H1 (cell line): ENCODE measurements around the gene RASAL1. TPM values are rescaled to one million over a fixed set of nuclear protein-coding genes. Genes with fewer than 3 reads are reported as not detected.

Experiments
- CTCF ChIA-PET: fragments of 300-600 bp; sonication (Branson Sonifier 250); formaldehyde crosslinking; loops from one replicate; lab custom pipeline; 2021; ENCODE audit not compliant: partially characterized antibody; lab: Charles Lee
- POLR2A ChIA-PET: fragments of 300-600 bp; sonication (Branson Sonifier 250); formaldehyde crosslinking; loops from one replicate; lab custom pipeline; 2021; ENCODE audit warnings: inconsistent platforms; ENCODE audit not compliant: partially characterized antibody; lab: Charles Lee
- DNase-seq, 2 experiments: peaks; one replicate each; pipeline versions ENCODE4 v3.0.0 to v3.0.0-alpha.2; 2010 to 2022; ENCODE audit warnings: low spot score in 2 of 2, low read depth in 1 of 2, mixed read lengths in 1 of 2
- FAIRE-seq: peaks from 2 replicates; lab custom pipeline; 2011; peaks lifted over from hg19 to GRCh38; lab: Jason Lieb, UNC
- H2AFZ ChIP-seq: 2 replicates; pipeline ENCODE4 v1.8.1; 2012; ENCODE audit warnings: low read length, inconsistent platforms
- H2AK5ac ChIP-seq: 2 replicates; pipeline ENCODE4 v1.6.1; 2013; ENCODE audit warnings: low read depth, low read length
- H2BK120ac ChIP-seq: replicated peaks from 2 replicates; pipeline ENCODE3; 2013; ENCODE audit warnings: low read depth, low read length, inconsistent platforms
- H2BK12ac ChIP-seq: 2 replicates; pipeline ENCODE4 v1.6.1; 2013; ENCODE audit warnings: low read depth, low read length
- H2BK15ac ChIP-seq: 2 replicates; pipeline ENCODE4 v1.6.1; 2013; ENCODE audit warnings: low read length
- H2BK20ac ChIP-seq: 2 replicates; pipeline ENCODE4 v1.6.1; 2013; ENCODE audit warnings: low read length
- H2BK5ac ChIP-seq: 2 replicates; pipeline ENCODE4 v1.6.1; 2013; ENCODE audit warnings: low read depth, low read length
- H3K14ac ChIP-seq: 2 replicates; pipeline ENCODE4 v1.6.1; 2013; ENCODE audit warnings: inconsistent platforms; ENCODE audit not compliant: insufficient read length
- H3K18ac ChIP-seq: 2 replicates; pipeline ENCODE4 v1.6.1; 2013; ENCODE audit warnings: low read length; ENCODE audit errors: extremely low read depth
- H3K23ac ChIP-seq: 2 replicates; pipeline ENCODE4 v1.6.1; 2013; ENCODE audit warnings: inconsistent platforms; ENCODE audit not compliant: insufficient read length
- H3K23me2 ChIP-seq: 2 replicates; pipeline ENCODE4 v1.6.1; 2013; ENCODE audit warnings: low read depth, low read length
- H3K27ac ChIP-seq: 2 replicates; pipeline ENCODE4 v1.6.1; 2011; ENCODE audit warnings: low read depth, low read length, inconsistent platforms
- H3K27me3 ChIP-seq, 4 experiments: replicated peaks in 1 of 4; 1 replicate in 1 of 4; 2 replicates in 3 of 4; pipeline versions ENCODE4 v1.6.1 to v1.8.1; 2011 to 2013; ENCODE audit warnings: low read length in 3 of 4, mild to moderate bottlenecking in 3 of 4, inconsistent platforms in 2 of 4, mixed read lengths in 2 of 4, moderate library complexity in 1 of 4; ENCODE audit not compliant: control insufficient read depth in 3 of 4, insufficient read depth in 3 of 4; ENCODE audit errors: extremely low read depth in 1 of 4
- H3K36me3 ChIP-seq, 4 experiments: 2 replicates each; pipeline versions ENCODE4 v1.6.1 to v1.8.1; 2011 to 2013; ENCODE audit warnings: mild to moderate bottlenecking in 4 of 4, low read length in 3 of 4, moderate library complexity in 2 of 4, control low read depth in 1 of 4, inconsistent platforms in 1 of 4; ENCODE audit not compliant: insufficient read depth in 4 of 4, control insufficient read depth in 2 of 4
- H3K4ac ChIP-seq: replicated peaks from 2 replicates; pipeline ENCODE3; 2013; ENCODE audit warnings: low read length, low read depth, mixed read lengths, inconsistent platforms; ENCODE audit not compliant: insufficient read length
- H3K4me1 ChIP-seq, 4 experiments: replicated peaks in 1 of 4; 1 replicate in 1 of 4; 2 replicates in 3 of 4; pipeline versions ENCODE4 v1.6.1 to v1.8.1; 2011 to 2013; ENCODE audit warnings: low read length in 3 of 4, inconsistent platforms in 2 of 4, mixed read lengths in 1 of 4; ENCODE audit not compliant: insufficient read depth in 4 of 4, control insufficient read depth in 3 of 4
- H3K4me2 ChIP-seq, 2 experiments: 2 replicates each; pipeline versions ENCODE4 v1.6.1 to v1.8.1; 2011 to 2013; ENCODE audit warnings: low read depth in 2 of 2, low read length in 2 of 2, control low read depth in 1 of 2, inconsistent platforms in 1 of 2, mild to moderate bottlenecking in 1 of 2; ENCODE audit not compliant: insufficient read depth in 1 of 2
- H3K4me3 ChIP-seq, 4 experiments: fragments of 200-600, 300-600 bp in 1 of 4; sonication (generic), shearing (Covaris generic), sonication (Bioruptor Twin) in 1 of 4; 2 replicates each; pipeline versions ENCODE4 v1.5.1 to v1.8.1; 2011 to 2016; ENCODE audit warnings: low read length in 4 of 4, low read depth in 3 of 4, control low read depth in 2 of 4, inconsistent platforms in 2 of 4, mild to moderate bottlenecking in 2 of 4, mixed read lengths in 1 of 4, moderate library complexity in 1 of 4; ENCODE audit not compliant: insufficient read depth in 2 of 4; ENCODE audit errors: extremely low read depth in 1 of 4
- H3K56ac ChIP-seq: replicated peaks from 2 replicates; pipeline ENCODE3; 2013; ENCODE audit warnings: low read depth, mild to moderate bottlenecking, mixed read lengths, low read length, inconsistent platforms; ENCODE audit not compliant: insufficient read length
- H3K79me1 ChIP-seq: 2 replicates; pipeline ENCODE4 v1.6.1; 2013; ENCODE audit warnings: low read depth, low read length, control low read depth
- H3K79me2 ChIP-seq, 2 experiments: 2 replicates each; pipeline versions ENCODE4 v1.6.1 to v1.8.1; 2012 to 2013; ENCODE audit warnings: low read length in 2 of 2, mild to moderate bottlenecking in 2 of 2, inconsistent platforms in 1 of 2; ENCODE audit not compliant: insufficient read depth in 2 of 2, control insufficient read depth in 1 of 2
- H3K9ac ChIP-seq, 4 experiments: replicated peaks in 1 of 4; 1 replicate in 1 of 4; 2 replicates in 3 of 4; pipeline versions ENCODE4 v1.6.1 to v1.8.1; 2011 to 2013; ENCODE audit warnings: low read depth in 3 of 4, low read length in 3 of 4, control low read depth in 2 of 4, mild to moderate bottlenecking in 2 of 4, moderate library complexity in 2 of 4, inconsistent platforms in 1 of 4; ENCODE audit errors: extremely low read depth in 1 of 4
- H3K9me3 ChIP-seq, 2 experiments: 2 replicates each; pipeline versions ENCODE4 v1.6.1 to v1.8.1; 2012 to 2013; ENCODE audit warnings: mild to moderate bottlenecking in 2 of 2, moderate library complexity in 2 of 2, control low read depth in 1 of 2, inconsistent platforms in 1 of 2, low read depth in 1 of 2, low read length in 1 of 2, mixed read lengths in 1 of 2; ENCODE audit not compliant: insufficient read depth in 2 of 2
- H4K20me1 ChIP-seq, 2 experiments: replicated peaks in 1 of 2; 2 replicates each; pipeline versions ENCODE3 to v1.8.1; 2011 to 2013; ENCODE audit warnings: inconsistent platforms in 2 of 2, low read length in 2 of 2, mild to moderate bottlenecking in 1 of 2; ENCODE audit not compliant: insufficient read depth in 2 of 2, control insufficient read depth in 1 of 2
- H4K5ac ChIP-seq: 2 replicates; pipeline ENCODE4 v1.6.1; 2013; ENCODE audit warnings: low read length, low read depth, mixed read lengths, inconsistent platforms; ENCODE audit not compliant: insufficient read length
- H4K8ac ChIP-seq: 2 replicates; pipeline ENCODE4 v1.8.0; 2013; ENCODE audit warnings: mild to moderate bottlenecking, moderate library complexity, low read length, inconsistent platforms; ENCODE audit not compliant: insufficient read depth; ENCODE audit errors: extremely low read depth
- H4K91ac ChIP-seq: replicated peaks from 2 replicates; pipeline ENCODE3; 2013; ENCODE audit warnings: low read length, mixed read lengths, inconsistent platforms; ENCODE audit not compliant: insufficient read length
- SUZ12 ChIP-seq: fragments of 200-600 bp; sonication (generic); IDR thresholded peaks from 2 replicates; pipeline ENCODE4 v1.6.1; 2012; ENCODE audit warnings: mild to moderate bottlenecking, inconsistent platforms, low read length, moderate library complexity, mixed read lengths
- WGBS, 2 experiments: shearing (Covaris generic) in 1 of 2; methylation state at CpG; one replicate each; pipeline versions ENCODE4 v1.1.6 to v1.1.7; 2013 to 2015; ENCODE audit warnings: low lambda C conversion rate in 2 of 2, mixed read lengths in 2 of 2, inconsistent platforms in 1 of 2, low coverage in 1 of 2, missing lambda C conversion rate in 1 of 2; ENCODE audit not compliant: insufficient replicate concordance in 2 of 2, insufficient coverage in 1 of 2, insufficient read length in 1 of 2; ENCODE audit errors: extremely low coverage in 1 of 2, missing lambda C conversion rate in 1 of 2; 5-methylcytosine and 5-hydroxymethylcytosine counted together
- polyA plus RNA-seq, 7 experiments: library from polyadenylated mRNA; depleted of rRNA in 3 of 7; stranded (reverse) in 5 of 7; unstranded in 2 of 7; fragments of >200 nt in 5 of 7; fragments of 200-250 nt in 2 of 7; gene quantifications; 1 replicate in 5 of 7; 2 replicates in 1 of 7; 4 replicates in 1 of 7; pipeline versions ENCODE4 v1.2.1 to v1.2.3, GENCODE V29; 2011 to 2013; ENCODE audit warnings: missing spikeins in 2 of 7, mixed read lengths in 2 of 7
- total RNA-seq: library from RNA; stranded (reverse); fragmentation: NEBNext Ultra II Directional; extraction: Animal tissue kit (Norgen Biotek cat#: 25700); gene quantifications from 2 replicates; pipeline ENCODE4 v1.2.1, GENCODE V29; 2021

The RASAL1 gene
- total and polyA plus RNA-seq, 2 of the 8 experiments (the other 6 are each of a cell fraction or from before 2014, with no cell fraction given): 3.7 to 5.0 TPM

DNA sequence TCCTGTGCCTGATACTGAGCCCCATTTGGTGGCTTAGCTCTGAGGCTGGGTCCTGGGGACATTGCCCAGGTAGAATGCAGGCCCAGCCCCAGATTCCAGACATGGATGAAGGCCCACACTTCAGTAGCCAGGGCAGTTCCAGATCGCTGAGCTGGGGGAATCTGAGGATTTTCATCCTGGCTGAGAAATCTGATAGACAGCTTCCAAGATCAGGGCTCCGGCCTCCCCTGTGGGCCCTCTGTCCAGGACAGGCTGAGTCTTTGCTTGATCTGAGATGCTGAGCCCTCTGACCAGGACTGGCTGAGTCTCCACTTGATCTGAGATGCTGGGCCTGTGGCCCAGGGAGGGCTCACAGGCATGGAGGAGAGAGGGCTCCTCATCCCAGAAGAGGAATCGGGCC is 3.3 kb upstream of the RASAL1 start:
- no peaks in the 10 kb centered on the region for H4K20me1 ChIP-seq

More for the DNA sequence above, 3.3 kb upstream of the RASAL1 start:
- H2BK12ac ChIP-seq: no peak overlapping the region
- no peak overlapping the region for H2BK5ac ChIP-seq
- no peaks in the 10 kb centered on the region for H3K79me1 ChIP-seq
- H3K23ac ChIP-seq: no peak overlapping the region
- no peak overlapping the region for H2AFZ ChIP-seq
- H3K4me3 ChIP-seq: no peak overlapping the region
- H2BK120ac ChIP-seq: no peak overlapping the region
- peaks cover 0 to 13% (median 6%) of the 10 kb centered on the region in 4 experiments; a peak in 5 of 7 replicates for H3K27me3 ChIP-seq
- H3K4me2 ChIP-seq: no peak overlapping the region
- no peak overlapping the region for H3K27ac ChIP-seq
- ChIA-PET POLR2A (interaction anchor here (1.2 to 3.0 kb wide), 2 partner anchors 11 to 17 kb away, joined by 4 to 12 read pairs; partner anchors contain the start of gene CFAP73), CTCF (interaction anchor here (1.0 to 7.8 kb wide), 11 partner anchors 10 to 146 kb away, joined by 3 to 36 read pairs (median 8); partner anchors contain the start of gene CFAP73)
- H3K36me3 ChIP-seq: no peaks in the 10 kb centered on the region
- H4K91ac ChIP-seq: no peak overlapping the region
- H2AK5ac ChIP-seq: no peak overlapping the region
- H3K9me3 ChIP-seq: no peaks in the 10 kb centered on the region
- no peak for TF ChIP-seq SUZ12
- H3K56ac ChIP-seq: no peak overlapping the region
- H4K8ac ChIP-seq: no peak overlapping the region
- no peak overlapping the region for H3K14ac ChIP-seq
- no peak overlapping the region for H4K5ac ChIP-seq
- H3K23me2 ChIP-seq: peaks cover 12% of the 10 kb centered on the region; the same call in 1 of the 2 replicates
- H3K4ac ChIP-seq: no peak overlapping the region
- 0 out of 2 replicates have a peak overlapping the region, but pooled peaks have one; percentile 18 for H2BK20ac ChIP-seq
- FAIRE-seq (no peak), DNase-seq (no peak)
- H3K79me2 ChIP-seq: no peaks in the 10 kb centered on the region
- H3K4me1 ChIP-seq: peaks cover 0 to 18% (median 8%) of the 10 kb centered on the region in 4 experiments; a peak in 6 of 7 replicates
- 97% methylated on average over 3 of the region's 3 CpGs; no CpG with 5 or more reads in 1 of the 2 experiments for WGBS, 2 experiments
- H3K9ac ChIP-seq: no peak overlapping the region
- H2BK15ac ChIP-seq: no peak overlapping the region
- H3K18ac ChIP-seq: no peak overlapping the region
